GM19043 (cell line): ENCODE measurements around the gene MYO3B.
"Not testable (repeated sequence)": the region's sequence is repeated elsewhere in the genome, so short reads cannot be mapped to it uniquely, and the experiment has no call there.

ENCODE experiments used
- ATAC-seq: cut with Tn5 transposase; IDR thresholded peaks from one replicate; pipeline ENCODE4 v1.9.1; 2021; ENCODE audit warnings: low read depth; ENCODE audit not compliant: unreplicated experiment

The MYO3B gene

DNA sequence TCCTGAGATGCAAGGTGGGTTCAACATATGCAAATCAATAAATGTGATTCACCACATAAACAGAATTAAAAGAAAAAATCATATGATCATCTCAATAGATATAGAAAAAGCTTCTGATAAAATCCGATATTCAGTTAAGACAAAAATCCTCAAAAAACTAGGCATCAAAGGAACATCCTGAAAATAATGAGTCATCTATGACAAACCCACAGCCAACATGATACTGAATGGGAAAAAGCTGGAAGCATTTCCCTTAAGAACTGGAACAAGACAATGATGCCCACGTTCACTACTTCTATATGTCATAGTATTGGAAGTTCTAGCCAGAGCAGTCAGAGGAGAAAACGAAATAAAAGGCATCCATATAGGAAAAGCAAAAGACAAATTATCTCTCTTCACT lies 80.4 kb downstream of the MYO3B start:
- ATAC-seq, result no peak

DNA sequence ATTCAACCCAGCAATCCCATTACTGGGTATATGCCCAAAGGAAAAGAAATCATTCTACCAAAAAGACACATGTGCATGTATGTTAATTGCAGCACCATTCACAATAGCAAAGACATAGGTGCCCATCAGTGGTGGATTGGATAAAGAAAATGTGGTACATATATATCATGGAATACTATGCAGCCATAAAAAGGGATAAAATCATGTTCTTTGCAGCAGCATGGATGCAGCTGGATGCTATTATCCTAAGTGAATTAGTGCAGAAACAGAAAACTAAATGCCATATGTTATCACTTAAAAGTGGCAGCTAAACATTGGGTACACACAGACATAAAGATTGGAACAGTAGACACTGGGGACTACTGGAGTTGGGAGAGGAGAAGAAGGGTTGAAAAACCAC lies 82.2 kb downstream of the MYO3B start:
- ATAC-seq, result no peak

GRCh38 chr2:170261566-170261965 lies 83.6 kb downstream of the MYO3B start:
- ATAC-seq, result no peak

- no peak for ATAC-seq
Observed at GRCh38 chr2:170262343-170262742, 84.4 kb downstream of the MYO3B start.

GRCh38 chr2:170262806-170263205 lies 84.9 kb downstream of the MYO3B start:
- ATAC-seq, result no peak

DNA sequence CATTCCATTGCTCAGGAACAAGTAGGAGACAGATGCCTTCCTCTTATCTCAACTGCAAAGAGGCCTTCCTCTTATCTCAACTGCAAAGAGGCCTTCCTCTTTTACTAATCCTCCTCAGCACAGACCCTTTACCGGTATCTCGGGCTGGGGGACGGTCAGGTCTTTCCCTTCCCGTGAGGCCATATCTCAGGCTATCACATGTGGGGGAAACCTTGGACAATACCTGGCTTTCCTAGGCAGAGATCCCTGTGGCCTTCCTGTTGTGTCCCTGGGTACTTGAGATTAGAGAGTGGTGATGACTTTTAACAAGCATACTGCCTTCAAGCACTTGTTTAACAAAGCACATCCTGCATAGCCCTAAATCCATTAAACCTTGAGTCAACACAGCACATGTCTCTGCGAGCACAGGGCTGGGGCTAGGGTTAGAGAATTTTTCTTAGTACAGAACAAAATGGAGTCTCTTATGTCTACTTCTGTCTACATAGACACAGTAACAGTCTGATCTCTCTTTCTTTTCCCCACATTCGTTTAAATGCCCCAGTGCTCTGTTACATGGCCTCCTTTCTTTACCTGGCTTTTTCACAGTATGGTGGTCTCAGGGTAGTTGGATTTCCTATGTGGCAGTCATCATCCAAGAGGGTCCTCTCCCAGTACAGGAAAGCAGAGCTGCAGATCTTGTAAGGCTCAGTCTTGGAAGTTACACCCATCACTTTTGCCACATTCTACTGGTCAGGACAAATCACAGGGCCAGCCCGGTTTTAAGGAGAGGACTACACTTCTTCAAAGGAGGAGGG lies 86.0 kb downstream of the MYO3B start:
- not testable (repeated sequence) for ATAC-seq

- no peak for ATAC-seq
Observed at GRCh38 chr2:170264522-170264860, 86.5 kb downstream of the MYO3B start.

- no peak for ATAC-seq
Observed at GRCh38 chr2:170264865-170265264, 86.9 kb downstream of the MYO3B start.

- no peak for ATAC-seq
Observed at GRCh38 chr2:170265321-170265720, 87.4 kb downstream of the MYO3B start.

DNA sequence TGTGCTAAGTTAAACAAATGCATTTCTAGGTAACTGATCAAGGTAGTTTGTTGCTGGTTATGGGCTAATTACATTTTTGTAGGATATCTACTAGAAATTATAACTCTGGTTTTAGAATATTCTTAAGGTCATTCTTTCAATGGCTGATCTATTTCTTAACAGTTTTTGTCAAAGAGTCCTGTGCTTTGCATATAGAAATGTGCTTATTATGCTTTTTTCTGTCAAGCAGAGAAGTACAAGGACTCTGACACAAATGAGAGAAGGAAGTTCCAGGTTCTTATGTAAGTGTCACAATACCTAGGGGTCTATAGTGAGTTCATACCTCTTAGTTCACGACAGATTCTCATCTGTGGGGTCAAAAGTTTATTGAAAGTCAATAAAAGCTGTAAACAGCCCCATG lies 88.4 kb downstream of the MYO3B start:
- ATAC-seq, result no peak

- no peak for ATAC-seq
Observed at GRCh38 chr2:170267071-170267470, 89.1 kb downstream of the MYO3B start.

DNA sequence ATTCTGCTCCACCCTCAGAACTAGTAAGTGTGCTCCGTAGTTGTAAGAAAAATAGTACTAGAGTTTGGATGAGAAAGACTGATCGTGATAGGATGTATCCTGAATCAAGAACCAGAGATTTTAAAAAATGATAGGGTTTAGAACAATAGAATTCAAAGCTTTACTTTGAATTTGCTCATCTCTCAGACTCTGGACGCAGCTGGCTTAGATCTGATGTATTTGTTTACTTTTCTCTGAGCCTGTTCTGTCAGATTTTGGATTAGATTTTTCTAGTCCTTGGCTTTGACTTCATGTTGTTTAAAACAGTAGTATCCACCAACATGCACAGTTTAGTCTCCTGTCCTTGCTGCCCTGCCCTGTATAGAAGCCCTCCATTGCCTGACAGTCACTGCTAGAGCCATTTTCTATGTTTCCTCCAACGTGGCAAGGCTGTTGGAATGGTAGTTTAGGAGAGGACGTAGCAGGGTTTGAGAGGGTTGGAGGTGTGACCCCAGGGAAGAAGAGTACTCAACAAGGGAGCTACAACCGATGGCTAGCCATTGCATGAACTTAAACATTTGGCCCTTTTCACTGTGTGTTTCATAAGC lies 92.4 kb downstream of the MYO3B start:
- ATAC-seq, result no peak

GRCh38 chr2:170271340-170271739 lies 93.4 kb downstream of the MYO3B start:
- ATAC-seq, result no peak

GRCh38 chr2:170276056-170276455 lies 98.1 kb downstream of the MYO3B start:
- ATAC-seq, result no peak

GRCh38 chr2:170276925-170277629 lies 99.1 kb downstream of the MYO3B start:
- no peak for ATAC-seq

DNA sequence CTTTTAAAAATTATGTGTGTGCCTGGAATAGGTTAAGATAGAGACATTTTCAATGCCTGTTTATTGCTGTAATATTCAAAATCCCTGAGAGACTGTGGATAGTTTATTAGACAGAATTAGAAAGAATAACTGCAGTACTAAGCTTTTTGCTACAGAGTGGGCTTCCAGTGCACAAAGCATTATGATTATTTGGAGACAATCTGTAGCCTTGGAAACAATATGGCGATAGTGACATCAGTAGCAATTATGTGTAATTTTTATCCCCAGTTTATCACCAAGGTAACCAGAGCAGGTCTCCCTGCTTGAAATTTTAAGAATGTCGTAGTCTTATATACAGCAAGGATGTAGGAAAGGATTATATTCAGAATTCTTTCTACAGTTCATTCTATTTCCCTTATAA lies 100.0 kb downstream of the MYO3B start:
- no peak for ATAC-seq

DNA sequence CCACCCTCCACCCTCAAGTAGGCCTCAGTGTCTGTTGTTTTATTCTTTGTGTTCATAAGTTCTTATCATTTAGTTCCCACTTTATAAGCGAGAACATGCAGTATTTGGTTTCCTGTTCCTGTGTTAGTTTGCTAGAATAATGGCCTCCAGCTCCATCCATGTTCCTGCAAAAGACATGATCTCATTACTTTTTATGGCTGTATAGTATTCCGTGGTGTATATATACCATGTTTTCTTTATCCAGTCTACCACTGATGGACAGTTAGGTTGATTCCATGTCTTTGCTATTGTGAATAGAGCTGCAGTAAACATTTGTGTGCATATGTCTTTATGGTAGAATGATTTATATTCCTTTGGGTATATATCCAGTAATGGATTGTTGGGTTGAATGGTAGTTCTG lies 101.7 kb downstream of the MYO3B start:
- ATAC-seq, result not testable (repeated sequence)

DNA sequence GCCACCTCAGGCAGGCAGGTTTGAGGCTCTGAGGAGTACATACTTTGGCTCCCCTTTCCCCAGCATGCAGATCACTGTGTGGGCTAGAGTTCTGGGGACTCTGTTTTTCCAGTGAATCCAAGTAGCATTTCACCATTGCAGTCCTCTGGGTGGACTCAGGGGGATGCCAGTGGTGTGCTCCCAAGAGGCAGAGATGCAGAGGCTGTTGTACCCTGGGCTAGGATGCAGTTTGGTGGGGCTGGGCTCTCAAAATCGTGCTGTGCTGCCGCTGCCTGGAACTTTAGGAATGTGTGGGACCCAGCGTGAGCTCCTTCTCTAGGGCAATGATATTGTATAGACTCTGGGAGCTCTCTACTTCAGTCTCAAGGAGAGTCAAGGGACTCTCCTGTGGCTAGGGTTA lies 104.9 kb downstream of the MYO3B start:
- ATAC-seq, result no peak

DNA sequence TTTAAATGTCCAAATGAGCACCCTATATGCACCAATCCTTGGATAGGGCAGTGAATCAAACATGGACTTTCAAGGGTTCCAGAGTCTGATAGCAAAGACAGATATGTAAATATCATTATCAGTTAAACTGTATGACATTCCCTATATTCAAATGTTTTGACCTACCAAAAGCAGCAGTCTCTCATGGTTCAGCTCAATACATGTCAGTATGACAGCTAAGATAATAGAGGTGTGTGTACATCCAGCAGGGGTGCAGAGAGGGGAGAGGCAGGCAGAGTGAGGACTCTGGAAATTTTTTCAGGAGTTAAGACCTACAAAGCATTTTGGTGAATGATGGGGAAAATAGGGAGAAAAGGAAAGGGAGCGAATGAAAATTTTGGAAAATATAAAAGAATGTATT lies 106.3 kb downstream of the MYO3B start:
- ATAC-seq, result no peak

- ATAC-seq, result no peak
Observed at GRCh38 chr2:170288859-170289258, 110.9 kb downstream of the MYO3B start.

GRCh38 chr2:170291474-170291873 lies 113.5 kb downstream of the MYO3B start:
- ATAC-seq, result no peak

- ATAC-seq, result no peak
Observed at GRCh38 chr2:170292415-170292814, 114.5 kb downstream of the MYO3B start.
